Panc1 (cell line): Measurements from ENCODE around the gene C4orf36. TPM values are rescaled to one million over a fixed set of nuclear protein-coding genes. Genes with fewer than 3 reads are reported as not detected.
A peak's percentile ranks its signal among the peaks of the same experiment; 100 is the strongest.

Experiments used
- ATAC-seq: fragments of 200-7000 bp; cut with Tn5 transposase; 2 replicates; pipeline ENCODE4 v1.9.1; 2020; ENCODE audit warnings: mild to moderate bottlenecking, moderate library complexity
- BruUV-seq: library from RNA; stranded (reverse); fragments of 400-500 nt; replicated peaks from 2 replicates; lab custom pipeline; 2021; lab: Mats Ljungman, UMichigan
- CTCF ChIA-PET: fragments of 300-600 bp; sonication (Branson Sonifier 250); formaldehyde crosslinking; loops from one replicate; lab custom pipeline; 2022; ENCODE audit warnings: antibody characterized with exemption; lab: Charles Lee
- POLR2A ChIA-PET: fragments of 300-600 bp; sonication (Branson Sonifier 250); formaldehyde crosslinking; loops from one replicate; lab custom pipeline; 2022; ENCODE audit warnings: antibody characterized with exemption; lab: Charles Lee
- DNase-seq: peaks from one replicate; pipeline ENCODE4 v3.0.0-alpha.2; 2010; ENCODE audit warnings: low read depth, low spot score
- H3K27ac ChIP-seq: 2 replicates; pipeline ENCODE4 v1.5.1; 2011; ENCODE audit warnings: mild to moderate bottlenecking, low read length, inconsistent platforms
- H3K27me3 ChIP-seq: fragments of 200-500 bp; sonication (Bioruptor generic); 2 replicates; pipeline ENCODE4 v1.6.0; 2014; ENCODE audit warnings: low read length, inconsistent platforms; ENCODE audit not compliant: control insufficient read depth, insufficient read depth
- H3K36me3 ChIP-seq: fragments of 200-500 bp; sonication (Bioruptor generic); 2 replicates; pipeline ENCODE4 v1.5.1; 2014; ENCODE audit warnings: inconsistent platforms, mild to moderate bottlenecking, low read length, moderate library complexity; ENCODE audit not compliant: control insufficient read depth, insufficient read depth
- H3K4me1 ChIP-seq: 2 replicates; pipeline ENCODE4 v1.5.1; 2011; ENCODE audit warnings: inconsistent platforms, mild to moderate bottlenecking, low read length, moderate library complexity; ENCODE audit not compliant: control insufficient read depth, insufficient read depth
- H3K4me3 ChIP-seq, 2 experiments: 2 replicates each; pipeline ENCODE4 v1.5.1; 2011 to 2012; ENCODE audit warnings: low read depth in 2 of 2, low read length in 2 of 2, mild to moderate bottlenecking in 2 of 2, inconsistent platforms in 1 of 2, moderate library complexity in 1 of 2
- H3K9me3 ChIP-seq: fragments of 200-500 bp; sonication (Bioruptor generic); 2 replicates; pipeline ENCODE4 v1.5.1; 2014; ENCODE audit warnings: low read depth, mild to moderate bottlenecking, inconsistent platforms, low read length, moderate library complexity; ENCODE audit not compliant: control insufficient read depth, insufficient read depth
- CTCF ChIP-seq: fragments of 450-650 bp; IDR thresholded peaks from 2 replicates; pipeline ENCODE4 v1.5.1; 2017; ENCODE audit warnings: mild to moderate bottlenecking
- POLR2AphosphoS5 ChIP-seq: IDR thresholded peaks from 2 replicates; pipeline ENCODE4 v1.6.1; 2012; ENCODE audit warnings: mild to moderate bottlenecking, low read depth, low read length, moderate library complexity
- SIN3A ChIP-seq: IDR thresholded peaks from 2 replicates; pipeline ENCODE4 v1.6.1; 2012; ENCODE audit warnings: low read depth, mild to moderate bottlenecking, low read length, moderate library complexity, borderline replicate concordance; ENCODE audit not compliant: insufficient read depth
- TCF7L2 ChIP-seq: IDR thresholded peaks from 2 replicates; pipeline ENCODE4 v1.6.1; 2011; ENCODE audit warnings: mild to moderate bottlenecking, low read depth, low read length, inconsistent platforms
- in situ Hi-C: cut with HindIII; loops from 2 replicates; pipeline ENCODE4 v1.10.0; 2016; ENCODE audit warnings: low sequenced_read_pairs, low pct_unique_long_range_greater_than_20kb
- intact Hi-C: fragments of 100-400 bp; cut with micrococcal nuclease; formaldehyde crosslinking; loops from one replicate; pipeline ENCODE4 v1.10.0; 2022; ENCODE audit not compliant: unreplicated experiment
- total RNA-seq: library from RNA; stranded (reverse); gene quantifications from one replicate; pipeline ENCODE4 v1.2.1, GENCODE V29; 2021; ENCODE audit not compliant: unreplicated experiment
- TF ChIP-seq, protein P1 (sequence below), 2 experiments: IDR thresholded peaks; 2 replicates each; pipeline ENCODE4 v1.6.1; 2011 to 2012; ENCODE audit warnings: low read depth in 2 of 2, control low read depth in 1 of 2, low read length in 1 of 2, mild to moderate bottlenecking in 1 of 2, moderate library complexity in 1 of 2; ENCODE audit not compliant: insufficient read depth in 1 of 2

C4orf36 gene
- total RNA-seq, 1 experiment from 2014 or later = 0.26 TPM

GRCh38 chr4:86895692-86896488, 3.7 kb upstream of the C4orf36 start:
- H3K36me3 ChIP-seq = no peaks in the 10 kb centered on the region
- no peak overlapping the region for H3K27ac ChIP-seq
- H3K4me1 ChIP-seq = peaks cover 2% of the 10 kb centered on the region; the same call in 1 of the 2 replicates
- BruUV-seq = no TSS peak
- in situ Hi-C loops = no loop called here
- POLR2A ChIA-PET = no interaction called here
- TF ChIP-seq POLR2AphosphoS5 (no peak), TCF7L2 (no peak), SIN3A (no peak), CTCF (peak; percentile 52; the same call in 1 of the 2 replicates)
- TF ChIP-seq, protein P1, sequence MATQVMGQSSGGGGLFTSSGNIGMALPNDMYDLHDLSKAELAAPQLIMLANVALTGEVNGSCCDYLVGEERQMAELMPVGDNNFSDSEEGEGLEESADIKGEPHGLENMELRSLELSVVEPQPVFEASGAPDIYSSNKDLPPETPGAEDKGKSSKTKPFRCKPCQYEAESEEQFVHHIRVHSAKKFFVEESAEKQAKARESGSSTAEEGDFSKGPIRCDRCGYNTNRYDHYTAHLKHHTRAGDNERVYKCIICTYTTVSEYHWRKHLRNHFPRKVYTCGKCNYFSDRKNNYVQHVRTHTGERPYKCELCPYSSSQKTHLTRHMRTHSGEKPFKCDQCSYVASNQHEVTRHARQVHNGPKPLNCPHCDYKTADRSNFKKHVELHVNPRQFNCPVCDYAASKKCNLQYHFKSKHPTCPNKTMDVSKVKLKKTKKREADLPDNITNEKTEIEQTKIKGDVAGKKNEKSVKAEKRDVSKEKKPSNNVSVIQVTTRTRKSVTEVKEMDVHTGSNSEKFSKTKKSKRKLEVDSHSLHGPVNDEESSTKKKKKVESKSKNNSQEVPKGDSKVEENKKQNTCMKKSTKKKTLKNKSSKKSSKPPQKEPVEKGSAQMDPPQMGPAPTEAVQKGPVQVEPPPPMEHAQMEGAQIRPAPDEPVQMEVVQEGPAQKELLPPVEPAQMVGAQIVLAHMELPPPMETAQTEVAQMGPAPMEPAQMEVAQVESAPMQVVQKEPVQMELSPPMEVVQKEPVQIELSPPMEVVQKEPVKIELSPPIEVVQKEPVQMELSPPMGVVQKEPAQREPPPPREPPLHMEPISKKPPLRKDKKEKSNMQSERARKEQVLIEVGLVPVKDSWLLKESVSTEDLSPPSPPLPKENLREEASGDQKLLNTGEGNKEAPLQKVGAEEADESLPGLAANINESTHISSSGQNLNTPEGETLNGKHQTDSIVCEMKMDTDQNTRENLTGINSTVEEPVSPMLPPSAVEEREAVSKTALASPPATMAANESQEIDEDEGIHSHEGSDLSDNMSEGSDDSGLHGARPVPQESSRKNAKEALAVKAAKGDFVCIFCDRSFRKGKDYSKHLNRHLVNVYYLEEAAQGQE (IDR thresholded peaks at IDR 0.05; ENCODE audit: insufficient read depth in 1 of 2, low read depth in 2 of 2, low read length in 1 of 2) = no peak
- DNase-seq = peak; percentile 38
- intact Hi-C loops = loop anchor here (1.0 kb wide), 1 partner anchor 398 kb away; no protein-coding TSS in a partner anchor
- no peaks in the 10 kb centered on the region for H3K27me3 ChIP-seq
- H3K4me3 ChIP-seq = no peak overlapping the region
- no peaks in the 10 kb centered on the region for H3K9me3 ChIP-seq
- ATAC-seq = no peak; the same call in 1 of the 2 replicates
- CTCF ChIA-PET = interaction anchor here (1.2 kb wide), 1 partner anchor 400 kb away, joined by 5 read pairs; no protein-coding TSS in a partner anchor

GRCh38 chr4:86894455-86894854, 2.2 kb upstream of the C4orf36 start:
- intact Hi-C loops = no loop called here
- in situ Hi-C loops = no loop called here

More at GRCh38 chr4:86894455-86894854, 2.2 kb upstream of the C4orf36 start:
- ChIA-PET POLR2A (no interaction called here), CTCF (interaction anchor here (1.2 to 1.4 kb wide), 2 partner anchors 396 to 399 kb away, joined by 4 to 5 read pairs; no protein-coding TSS in a partner anchor)
- H3K4me3 ChIP-seq = no peak overlapping the region
- H3K27ac ChIP-seq = no peak overlapping the region
- BruUV-seq = no TSS peak
- H3K9me3 ChIP-seq = no peaks in the 10 kb centered on the region
- no peak for DNase-seq
- no peak for TF ChIP-seq CTCF
- TF ChIP-seq SIN3A = no peak
- TF ChIP-seq, protein P1 (IDR thresholded peaks at IDR 0.05; ENCODE audit: insufficient read depth in 1 of 2, low read depth in 2 of 2, low read length in 1 of 2) = no peak
- no peak for TF ChIP-seq TCF7L2
- TF ChIP-seq POLR2AphosphoS5 = no peak
- H3K27me3 ChIP-seq = no peaks in the 10 kb centered on the region
- H3K36me3 ChIP-seq = no peaks in the 10 kb centered on the region
- ATAC-seq = no peak
- peaks cover 2% of the 10 kb centered on the region; the same call in 1 of the 2 replicates for H3K4me1 ChIP-seq
